GM13976 (cell line): ENCODE results near the gene DTWD2.
"Not testable (repeated sequence)": the region's sequence is repeated elsewhere in the genome, so short reads cannot be mapped to it uniquely, and the experiment has no call there.

Source experiments
- DNase-seq: peaks from one replicate; pipeline ENCODE4 v3.0.0; 2012; ENCODE audit warnings: low spot score
- CTCF ChIP-seq: IDR thresholded peaks from 2 replicates; pipeline ENCODE4 v1.5.1; 2012; ENCODE audit warnings: borderline replicate concordance, mild to moderate bottlenecking; ENCODE audit not compliant: insufficient read depth; ENCODE audit errors: extremely low read depth, missing control alignments, control extremely low read depth
- in situ Hi-C: fragments of 300-500 bp; cut with MboI; formaldehyde crosslinking; loops from one replicate; pipeline ENCODE4 v1.12.0; 2022; ENCODE audit warnings: low sequenced_read_pairs, mixed read lengths, inconsistent platforms; ENCODE audit not compliant: unreplicated experiment

DTWD2 gene

GRCh38 chr5:118965890-118966289 lies 22.5 kb downstream of the DTWD2 start:
- TF ChIP-seq CTCF = no peak
- no peak for DNase-seq
- in situ Hi-C loops = no loop called here

DNA sequence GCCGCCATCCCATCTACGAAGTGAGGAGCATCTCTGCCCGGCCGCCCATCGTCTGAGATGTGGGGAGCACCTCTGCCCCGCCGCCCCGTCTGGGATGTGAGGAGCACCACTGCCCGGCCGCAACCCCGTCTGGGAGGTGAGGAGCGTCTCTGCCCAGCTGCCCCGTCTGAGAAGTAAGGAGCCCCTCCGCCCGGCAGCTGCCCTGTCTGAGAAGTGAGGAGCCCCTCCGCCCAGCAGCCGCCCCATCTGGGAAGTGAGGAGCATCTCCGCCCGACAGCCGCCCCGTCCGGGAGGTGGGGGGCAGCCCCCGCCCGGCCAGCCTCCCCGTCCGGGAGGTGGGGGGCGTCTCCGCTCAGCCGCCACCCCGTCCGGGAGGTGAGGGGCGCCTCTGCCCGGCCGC lies 23.4 kb downstream of the DTWD2 start:
- in situ Hi-C loops, DNase-seq: not testable (repeated sequence)

- DNase-seq, in situ Hi-C loops: not testable (repeated sequence)
These were observed 24.0 kb downstream of the DTWD2 start for GRCh38 chr5:118964388-118964787.

GRCh38 chr5:118963169-118963568 lies 25.2 kb downstream of the DTWD2 start:
- no peak for TF ChIP-seq CTCF
- no peak for DNase-seq
- in situ Hi-C loops = no loop called here

DNA sequence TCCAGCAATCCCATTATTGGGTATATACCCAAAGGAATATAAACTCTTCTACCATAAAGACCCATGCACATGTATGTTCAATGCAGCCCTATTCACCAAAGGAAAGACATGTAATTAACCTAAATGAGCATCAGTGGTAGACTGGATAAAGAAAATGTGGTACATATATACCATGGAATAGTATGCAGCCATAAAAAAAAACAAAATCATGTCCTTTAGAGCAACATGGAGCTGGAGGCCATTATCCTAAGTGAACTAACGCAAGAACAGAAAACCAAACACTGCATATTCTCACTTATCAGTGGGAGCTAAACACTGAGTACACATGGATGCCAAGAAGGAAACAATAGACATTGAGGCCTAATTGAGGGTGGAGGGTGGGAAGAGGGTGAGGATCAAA lies 27.8 kb downstream of the DTWD2 start:
- no peak for TF ChIP-seq CTCF
- in situ Hi-C loops = no loop called here
- DNase-seq = no peak

- TF ChIP-seq CTCF = no peak
- in situ Hi-C loops = no loop called here
- no peak for DNase-seq
These were observed 31.6 kb downstream of the DTWD2 start for GRCh38 chr5:118956727-118957126.

- in situ Hi-C loops = no loop called here
- no peak for TF ChIP-seq CTCF
These were observed 34.7 kb downstream of the DTWD2 start for GRCh38 chr5:118953652-118954005.

DNA sequence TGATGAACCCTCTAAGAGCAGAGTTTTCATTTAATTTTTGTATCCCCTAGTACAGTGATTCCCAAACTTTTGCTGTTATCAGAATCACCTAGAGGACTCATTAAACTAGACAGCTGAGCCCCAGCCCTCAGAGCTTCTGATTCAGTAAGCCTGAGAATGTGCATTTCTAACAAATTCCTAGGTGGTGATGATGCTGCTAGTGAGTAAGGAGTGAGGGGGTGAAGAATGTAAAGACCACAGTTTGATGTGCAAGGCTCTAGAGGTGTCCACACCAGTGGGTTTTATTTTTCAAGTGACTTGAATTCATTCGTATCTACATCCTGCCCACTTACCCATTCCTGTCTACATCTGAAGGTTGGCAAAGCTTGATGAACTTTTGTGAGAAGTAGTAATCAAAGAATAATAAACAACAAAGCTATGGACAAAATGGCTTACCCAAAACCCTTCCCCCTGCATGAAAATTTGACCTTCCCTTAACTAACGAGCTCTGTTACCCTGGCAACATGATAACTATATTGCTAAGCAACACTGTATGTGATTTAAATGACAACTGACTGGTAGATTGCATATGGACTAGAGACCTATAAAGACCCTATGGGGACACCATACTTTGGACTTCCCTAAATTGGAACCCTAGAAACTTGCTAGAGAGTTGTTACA lies 35.2 kb downstream of the DTWD2 start:
- in situ Hi-C loops = no loop called here
- no peak for TF ChIP-seq CTCF
- DNase-seq = no peak

More at GRCh38 chr5:118953652-118954005, 34.7 kb downstream of the DTWD2 start:
- no peak for DNase-seq

- in situ Hi-C loops, DNase-seq: not testable (repeated sequence)
These were observed 36.0 kb downstream of the DTWD2 start for GRCh38 chr5:118952306-118952705.

GRCh38 chr5:118950354-118950753 lies 38.0 kb downstream of the DTWD2 start:
- in situ Hi-C loops, DNase-seq: not testable (repeated sequence)
